IPS-18c (cell line): ENCODE results near the gene KIFC1.

Experiments used
- H3K4me3 ChIP-seq: 2 replicates; pipeline ENCODE4 v1.7.0; 2013; ENCODE audit warnings: low read depth, mild to moderate bottlenecking, low read length, moderate library complexity; ENCODE audit not compliant: insufficient read depth
- H3K9me3 ChIP-seq: one replicate; pipeline ENCODE4 v1.6.1; 2013; ENCODE audit warnings: mild to moderate bottlenecking, low read length, moderate library complexity; ENCODE audit not compliant: control insufficient read depth, insufficient read depth

Gene KIFC1

DNA sequence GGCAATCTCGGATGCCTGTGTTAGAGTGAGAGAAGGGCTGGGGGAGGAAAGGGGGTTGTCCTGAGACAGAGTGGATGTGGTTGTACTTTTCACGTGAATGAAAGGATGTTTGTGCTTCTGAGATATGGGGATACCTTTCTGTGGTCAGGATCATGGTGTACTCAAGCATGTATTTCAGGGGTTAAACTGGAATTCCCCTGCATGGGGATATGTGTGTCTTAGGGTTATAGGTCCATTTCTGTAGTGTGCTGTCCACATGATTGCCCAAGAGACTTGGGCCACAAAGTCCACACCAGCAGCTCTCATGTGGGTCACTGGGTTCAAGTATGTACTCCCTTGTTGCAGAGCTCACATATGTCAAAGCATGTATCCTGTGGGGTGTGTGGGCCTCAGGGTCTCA is 38.7 kb downstream of the KIFC1 start:
- H3K4me3 ChIP-seq = 0 out of 2 replicates have a peak overlapping the region, but pooled peaks have one; percentile 16

DNA sequence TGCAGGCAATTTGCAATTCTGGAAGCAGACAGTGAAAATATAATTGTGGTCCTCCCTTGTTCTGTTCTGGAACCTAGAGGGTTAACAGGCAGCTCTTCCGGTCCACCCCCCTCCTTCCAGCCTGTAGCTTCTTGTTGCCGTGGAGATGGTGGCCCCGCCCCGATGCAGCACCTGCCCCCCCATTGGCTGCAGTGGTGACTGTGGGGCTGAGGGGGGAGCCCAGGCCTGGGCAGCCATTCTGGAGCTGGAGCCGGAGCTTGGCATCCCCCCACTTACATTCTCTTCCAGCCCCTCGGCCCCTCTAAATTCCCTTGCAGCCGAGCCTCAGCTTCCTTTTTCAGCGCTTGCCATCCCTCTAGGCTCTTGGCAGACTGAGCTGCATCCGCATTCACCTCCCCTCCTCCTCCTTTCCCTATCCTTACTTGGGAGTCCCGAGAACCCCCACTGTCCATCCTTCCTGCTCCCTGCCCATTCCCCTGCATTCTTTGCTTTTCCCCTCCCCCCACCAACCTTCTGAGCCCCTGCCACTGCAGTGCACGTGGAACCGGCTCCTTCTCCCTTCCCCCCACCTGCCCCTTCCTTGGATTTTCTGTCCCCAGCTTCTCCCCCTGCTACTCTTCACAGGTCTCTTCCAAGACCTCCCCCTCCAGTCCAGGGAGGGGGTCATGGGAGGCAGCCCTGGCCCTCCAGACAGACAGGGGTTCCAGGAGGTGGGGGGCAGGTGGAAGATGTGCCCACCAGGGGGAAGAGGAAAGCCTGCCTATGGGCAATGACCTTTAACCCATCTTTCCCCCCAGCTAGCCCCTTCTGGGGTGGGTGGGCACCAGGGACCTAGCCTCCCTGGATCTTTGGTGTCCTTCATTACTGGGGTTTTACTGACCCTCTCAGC is 39.6 kb downstream of the KIFC1 start:
- Histone ChIP-seq H3K9me3 (no peaks in the 10 kb centered on the region), H3K4me3 (peak overlapping the region; percentile 51)

More for the DNA sequence above, 38.7 kb downstream of the KIFC1 start:
- H3K9me3 ChIP-seq = no peaks in the 10 kb centered on the region

GRCh38 chr6:33431880-33432541 is 40.4 kb downstream of the KIFC1 start:
- peak overlapping the region; percentile 51 for H3K4me3 ChIP-seq
- H3K9me3 ChIP-seq = no peaks in the 10 kb centered on the region

- Histone ChIP-seq H3K4me3 (peak overlapping the region; percentile 51), H3K9me3 (no peaks in the 10 kb centered on the region)
These were observed 40.9 kb downstream of the KIFC1 start for GRCh38 chr6:33432546-33432945.

- Histone ChIP-seq H3K4me3 (peak overlapping the region; percentile 51), H3K9me3 (no peaks in the 10 kb centered on the region)
These were observed 41.4 kb downstream of the KIFC1 start for GRCh38 chr6:33433001-33433543.

DNA sequence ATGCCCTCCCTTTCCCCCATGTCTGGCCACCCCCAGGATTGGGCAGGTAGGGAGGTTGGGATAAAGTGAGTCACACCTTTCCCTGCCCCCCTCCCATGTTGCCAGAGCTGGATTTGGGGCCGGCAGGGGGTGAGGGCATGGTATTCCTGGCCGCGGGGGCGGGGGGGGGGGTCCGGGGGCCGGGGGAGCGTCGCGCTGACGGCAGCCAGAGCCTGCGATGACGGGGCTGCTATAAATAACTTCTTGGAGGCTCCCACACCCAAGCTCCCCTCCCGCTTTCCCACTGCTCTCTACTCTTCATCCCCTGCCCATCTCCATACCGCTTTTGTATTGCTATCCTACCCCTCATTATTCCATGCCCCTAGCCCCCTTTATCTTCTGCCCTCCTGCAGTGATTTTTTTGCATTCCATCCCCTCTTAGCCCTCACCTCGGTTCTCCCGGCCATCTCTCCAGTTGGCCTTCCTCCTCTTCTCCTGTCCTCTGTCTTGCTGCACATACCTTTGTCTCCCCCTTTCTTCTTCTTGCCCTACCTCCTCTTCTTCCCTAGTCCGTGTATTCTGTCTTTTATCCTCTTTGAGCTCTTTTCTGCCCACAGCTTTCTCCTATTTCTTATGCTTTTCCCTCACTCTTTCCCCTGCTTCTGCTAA is 42.0 kb downstream of the KIFC1 start:
- no peaks in the 10 kb centered on the region for H3K9me3 ChIP-seq
- peak overlapping the region; percentile 34; the same call in 1 of the 2 replicates for H3K4me3 ChIP-seq

DNA sequence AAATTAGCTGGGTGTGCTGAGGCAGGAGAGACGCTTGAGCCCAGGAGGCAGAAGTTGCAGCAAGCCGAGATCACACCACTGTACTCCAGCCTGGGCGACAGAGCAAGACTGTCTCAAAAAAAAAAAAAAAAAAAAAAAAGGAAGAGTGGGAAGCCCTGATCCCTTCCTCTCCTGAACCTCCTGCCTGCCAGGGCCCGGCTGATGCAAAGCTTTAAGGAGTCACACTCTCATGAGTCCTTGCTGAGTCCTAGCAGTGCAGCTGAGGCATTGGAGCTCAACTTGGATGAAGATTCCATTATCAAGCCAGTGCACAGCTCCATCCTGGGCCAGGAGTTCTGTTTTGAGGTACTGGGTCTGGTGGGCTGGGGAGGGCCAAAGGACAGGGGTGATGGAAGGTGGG is 43.3 kb downstream of the KIFC1 start:
- Histone ChIP-seq H3K4me3 (no peak overlapping the region; the same call in 1 of the 2 replicates), H3K9me3 (no peaks in the 10 kb centered on the region)

DNA sequence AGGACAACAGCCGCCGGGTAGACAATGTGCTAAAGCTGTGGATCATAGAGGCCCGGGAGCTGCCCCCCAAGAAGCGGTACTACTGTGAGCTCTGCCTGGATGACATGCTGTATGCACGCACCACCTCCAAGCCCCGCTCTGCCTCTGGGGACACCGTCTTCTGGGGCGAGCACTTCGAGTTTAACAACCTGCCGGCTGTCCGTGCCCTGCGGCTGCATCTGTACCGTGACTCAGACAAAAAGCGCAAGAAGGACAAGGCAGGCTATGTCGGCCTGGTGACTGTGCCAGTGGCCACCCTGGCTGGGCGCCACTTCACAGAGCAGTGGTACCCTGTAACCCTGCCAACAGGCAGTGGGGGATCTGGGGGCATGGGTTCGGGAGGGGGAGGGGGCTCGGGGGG is 46.0 kb downstream of the KIFC1 start:
- no peaks in the 10 kb centered on the region for H3K9me3 ChIP-seq
- no peak overlapping the region for H3K4me3 ChIP-seq

DNA sequence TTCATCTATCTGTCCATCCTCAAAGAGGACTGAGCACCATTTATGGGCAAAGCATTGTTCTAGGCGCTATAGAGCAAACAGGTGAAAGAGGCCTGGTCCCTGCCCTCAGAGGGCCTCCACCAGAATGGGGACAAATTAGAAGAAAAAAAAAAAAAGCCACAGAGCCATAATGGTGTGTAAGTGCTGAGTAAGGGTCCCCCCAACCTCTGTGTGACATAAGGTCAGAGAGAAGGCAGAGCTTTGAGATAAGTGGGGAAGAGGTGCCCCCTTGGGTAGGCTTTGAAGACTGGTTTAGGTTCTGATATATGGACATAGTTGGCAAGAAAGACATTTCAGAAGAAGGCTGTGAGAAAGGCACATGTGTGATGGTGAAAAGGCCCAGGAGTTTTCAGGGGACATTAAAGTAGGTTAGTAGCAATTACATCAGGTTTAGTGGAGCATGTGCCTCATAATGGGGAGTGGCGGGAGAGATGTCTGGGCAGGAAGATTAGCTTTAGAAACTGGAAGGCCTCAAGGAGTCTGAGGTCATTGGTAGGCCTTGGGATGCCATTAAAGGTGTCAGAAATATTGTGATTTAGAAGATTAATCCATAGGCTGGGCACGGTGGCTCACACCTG is 47.5 kb downstream of the KIFC1 start:
- no peak overlapping the region for H3K4me3 ChIP-seq
- H3K9me3 ChIP-seq = no peaks in the 10 kb centered on the region

DNA sequence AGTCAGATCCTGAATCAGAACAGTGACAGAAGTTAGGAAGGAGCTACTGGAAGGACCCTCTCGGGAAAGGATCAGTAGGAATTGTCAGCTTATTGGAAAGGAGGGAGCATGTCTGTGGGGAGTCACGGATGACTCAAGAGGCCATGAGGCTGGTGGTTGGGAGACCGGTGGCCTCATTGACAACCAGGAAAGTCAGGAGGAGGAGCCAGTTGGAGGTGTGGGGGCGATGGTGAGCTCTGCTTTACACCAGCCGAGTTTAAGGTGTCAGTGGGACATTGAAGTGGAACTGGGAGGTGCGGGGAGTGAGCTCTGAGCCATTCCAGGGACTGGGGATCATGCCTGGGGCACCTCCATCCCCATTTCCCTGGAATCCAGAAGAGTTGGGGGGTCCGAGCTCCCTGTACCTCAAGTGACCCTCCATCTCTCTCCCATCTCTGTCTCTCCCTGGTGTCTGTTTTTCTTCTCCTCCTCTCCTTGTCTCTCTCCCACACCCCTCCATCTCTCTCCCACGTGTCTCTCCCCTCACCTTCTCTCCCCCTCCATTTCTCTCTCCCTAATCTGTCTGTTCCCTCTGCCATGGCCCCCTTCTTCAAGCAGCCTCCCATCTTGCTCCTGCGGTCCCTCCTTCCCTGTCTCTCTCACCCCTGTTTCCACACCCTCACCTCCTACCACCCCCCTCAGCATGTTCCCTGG is 48.5 kb downstream of the KIFC1 start:
- Histone ChIP-seq H3K4me3 (no peak overlapping the region), H3K9me3 (no peaks in the 10 kb centered on the region)

- Histone ChIP-seq H3K9me3 (no peaks in the 10 kb centered on the region), H3K4me3 (no peak overlapping the region)
These were observed 49.2 kb downstream of the KIFC1 start for GRCh38 chr6:33440649-33441309.

- Histone ChIP-seq H3K9me3 (no peaks in the 10 kb centered on the region), H3K4me3 (no peak overlapping the region)
These were observed 49.8 kb downstream of the KIFC1 start for GRCh38 chr6:33441457-33441856.

- no peak overlapping the region for H3K4me3 ChIP-seq
- H3K9me3 ChIP-seq = no peaks in the 10 kb centered on the region
These were observed 50.7 kb downstream of the KIFC1 start for GRCh38 chr6:33442283-33442682.

GRCh38 chr6:33443025-33443424 is 51.4 kb downstream of the KIFC1 start:
- H3K4me3 ChIP-seq = no peak overlapping the region
- no peaks in the 10 kb centered on the region for H3K9me3 ChIP-seq

DNA sequence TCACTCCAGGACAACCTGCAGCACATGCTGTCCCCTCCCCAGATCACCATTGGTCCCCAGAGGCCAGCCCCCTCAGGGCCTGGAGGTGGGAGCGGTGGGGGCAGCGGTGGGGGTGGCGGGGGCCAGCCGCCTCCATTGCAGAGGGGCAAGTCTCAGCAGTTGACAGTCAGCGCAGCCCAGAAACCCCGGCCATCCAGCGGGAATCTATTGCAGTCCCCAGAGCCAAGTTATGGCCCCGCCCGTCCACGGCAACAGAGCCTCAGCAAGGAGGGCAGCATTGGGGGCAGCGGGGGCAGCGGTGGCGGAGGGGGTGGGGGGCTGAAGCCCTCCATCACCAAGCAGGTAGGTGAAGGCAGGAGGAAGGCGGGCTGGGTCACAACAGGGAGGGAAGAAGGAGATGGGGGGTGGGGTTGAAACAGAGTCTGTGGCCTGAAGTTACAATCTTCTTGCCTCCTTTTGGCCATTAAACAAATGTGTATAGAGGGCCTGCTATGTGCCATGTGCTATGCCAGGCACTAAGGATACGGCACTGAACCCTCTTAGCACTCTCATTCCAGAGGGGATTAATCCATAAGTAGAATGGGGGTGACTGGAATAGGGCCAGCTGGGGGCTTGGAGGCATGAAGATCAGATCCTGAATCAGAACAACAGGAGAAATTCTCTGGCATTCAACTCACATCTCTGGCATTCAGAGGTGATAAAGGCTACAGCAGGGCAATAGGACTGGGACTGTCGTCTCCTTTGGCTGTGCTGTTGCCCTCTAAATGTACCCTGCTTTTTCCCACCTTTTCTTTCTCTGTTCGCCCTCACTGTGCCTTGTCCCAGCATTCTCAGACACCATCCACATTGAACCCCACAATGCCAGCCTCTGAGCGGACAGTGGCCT is 52.2 kb downstream of the KIFC1 start:
- H3K4me3 ChIP-seq = no peak overlapping the region

More for the DNA sequence above, 52.2 kb downstream of the KIFC1 start:
- no peaks in the 10 kb centered on the region for H3K9me3 ChIP-seq
